COLO668 (cell line): ENCODE results near the gene DNASE1L1.

ENCODE experiments used
- DNase-seq: peaks from one replicate; lab custom pipeline; 2025; ENCODE audit not compliant: unreplicated experiment; lab: John Stamatoyannopoulos, UW

The DNASE1L1 gene

DNA sequence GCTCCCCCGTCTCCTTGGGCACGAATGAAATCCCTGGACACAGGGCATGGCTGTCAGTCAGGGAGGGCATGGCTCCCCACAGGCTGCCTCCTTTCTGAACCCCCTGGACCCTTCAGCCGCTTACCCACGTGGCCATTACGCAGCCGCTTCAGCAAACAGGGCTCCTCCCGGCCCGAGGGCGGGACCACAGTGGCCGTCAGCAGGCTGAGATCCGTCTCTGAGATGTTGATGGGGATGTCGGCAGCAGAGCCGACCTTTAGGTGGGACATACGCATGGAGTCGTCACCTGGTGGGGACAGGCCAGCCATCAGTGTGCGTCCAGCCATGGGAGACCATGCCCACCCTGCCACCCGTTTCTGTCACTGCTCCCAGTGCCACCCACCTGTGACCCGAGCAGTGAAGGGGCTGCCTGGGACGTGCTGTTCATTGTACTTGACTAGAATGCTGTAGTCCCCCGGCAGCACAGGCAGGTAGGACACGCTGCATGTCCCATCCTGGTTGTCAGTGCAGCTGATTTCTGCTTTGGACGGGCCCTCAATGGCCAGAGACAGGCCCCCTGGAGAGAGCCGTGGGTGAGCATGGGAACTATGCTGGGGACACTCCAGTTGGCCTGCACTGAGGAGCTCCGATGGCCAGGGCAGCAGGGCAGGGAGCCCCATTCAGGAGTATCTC is 55.7 kb downstream of the DNASE1L1 start:
- DNase-seq, result no peak

- no peak for DNase-seq
These were observed 56.6 kb downstream of the DNASE1L1 start for GRCh38 chrX:154352466-154352865.

DNA sequence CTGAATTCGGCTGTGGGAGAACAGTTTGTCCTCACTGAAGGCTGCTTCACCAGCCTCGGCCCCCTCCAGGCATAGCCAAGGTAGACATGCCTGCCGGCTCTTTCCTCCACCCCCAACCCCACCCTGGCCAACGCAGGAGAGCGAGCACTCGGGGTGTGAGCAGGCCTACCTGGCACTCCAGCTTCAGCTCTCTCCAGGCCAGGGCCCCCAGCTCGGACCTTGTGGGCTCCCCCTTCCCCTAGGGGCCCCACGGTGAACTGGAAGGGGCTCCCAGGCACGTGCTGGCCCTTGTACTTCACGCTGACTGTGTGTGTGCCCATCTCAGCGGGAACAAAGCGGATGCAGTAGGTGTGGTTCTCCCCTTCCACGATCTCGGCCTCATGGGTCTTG is 57.0 kb downstream of the DNASE1L1 start:
- DNase-seq, result no peak
